Activated CD8-positive, alpha-beta memory T cell treated with anti-CD3 and anti-CD28 coated beads for 1 hour (primary cell): ENCODE data around the gene PILRB.
"Not testable (repeated sequence)": the region's sequence is repeated elsewhere in the genome, so short reads cannot be mapped to it uniquely, and the experiment has no call there.

ENCODE experiments used
- DNase-seq, 2 donors: peaks; one replicate each; pipeline ENCODE4 v3.0.0-alpha.2; 2020; ENCODE audit warnings: low read depth in 1 of 2; ENCODE audit errors: extremely low read depth in 1 of 2

PILRB gene

GRCh38 chr7:100373870-100374598, 16.1 kb downstream of the PILRB start:
- DNase-seq, result not testable (repeated sequence)

GRCh38 chr7:100374601-100375000, 16.7 kb downstream of the PILRB start:
- DNase-seq, result no peak

GRCh38 chr7:100376066-100376465, 18.1 kb downstream of the PILRB start:
- DNase-seq, result no peak

- no peak for DNase-seq
Observed at GRCh38 chr7:100378114-100378755, 20.3 kb downstream of the PILRB start.

DNA sequence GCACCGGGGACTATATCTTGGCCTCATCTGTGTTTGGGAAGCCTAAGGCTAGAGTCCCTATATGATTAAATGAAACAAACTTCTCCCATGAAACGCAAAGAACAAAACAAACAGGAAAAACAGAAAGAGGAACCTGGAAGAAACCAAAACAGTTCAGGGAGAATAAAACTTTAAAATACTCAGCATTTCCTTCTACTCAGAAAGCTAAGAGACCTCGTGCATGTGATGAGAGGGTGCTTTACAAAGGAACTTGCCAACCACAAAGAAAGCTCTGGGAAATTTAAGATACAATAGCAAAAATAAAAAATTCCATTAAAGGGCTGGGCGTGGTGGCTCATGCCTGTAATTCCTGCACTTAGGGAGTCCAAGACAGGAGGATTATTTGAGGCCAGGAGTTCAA, 22.3 kb downstream of the PILRB start:
- DNase-seq, result no peak

- DNase-seq, result not testable (repeated sequence)
Observed at GRCh38 chr7:100381531-100382233, 23.8 kb downstream of the PILRB start.

DNA sequence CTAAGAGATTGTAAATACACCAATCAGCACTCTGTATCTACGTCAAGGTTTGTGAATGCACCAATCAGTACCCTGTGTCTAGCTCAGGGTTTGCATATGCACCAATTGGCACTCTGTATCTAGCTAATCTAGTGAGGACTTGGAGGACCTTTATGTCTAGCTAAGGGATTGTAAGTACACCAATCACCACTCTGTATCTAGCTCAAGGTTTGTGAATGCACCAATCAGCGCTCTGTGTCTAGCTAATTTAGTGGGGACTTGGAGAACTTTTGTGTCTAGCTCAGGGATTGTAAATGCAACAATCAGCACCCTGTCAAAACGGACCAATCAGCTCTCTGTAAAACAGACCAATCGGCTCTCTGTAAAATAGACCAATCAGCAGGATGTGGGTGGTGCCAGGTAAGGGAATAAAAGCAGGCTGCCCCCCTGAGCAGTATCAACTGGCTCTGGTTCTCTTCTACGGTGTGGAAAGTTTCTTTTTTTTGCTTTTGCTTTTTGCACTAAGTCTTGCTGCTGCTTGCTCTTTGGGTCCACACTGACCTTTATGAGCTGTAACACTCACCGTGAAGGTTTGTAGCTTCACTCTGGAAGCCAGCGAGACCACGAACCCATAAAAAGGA, 24.4 kb downstream of the PILRB start:
- DNase-seq, result not testable (repeated sequence)

DNA sequence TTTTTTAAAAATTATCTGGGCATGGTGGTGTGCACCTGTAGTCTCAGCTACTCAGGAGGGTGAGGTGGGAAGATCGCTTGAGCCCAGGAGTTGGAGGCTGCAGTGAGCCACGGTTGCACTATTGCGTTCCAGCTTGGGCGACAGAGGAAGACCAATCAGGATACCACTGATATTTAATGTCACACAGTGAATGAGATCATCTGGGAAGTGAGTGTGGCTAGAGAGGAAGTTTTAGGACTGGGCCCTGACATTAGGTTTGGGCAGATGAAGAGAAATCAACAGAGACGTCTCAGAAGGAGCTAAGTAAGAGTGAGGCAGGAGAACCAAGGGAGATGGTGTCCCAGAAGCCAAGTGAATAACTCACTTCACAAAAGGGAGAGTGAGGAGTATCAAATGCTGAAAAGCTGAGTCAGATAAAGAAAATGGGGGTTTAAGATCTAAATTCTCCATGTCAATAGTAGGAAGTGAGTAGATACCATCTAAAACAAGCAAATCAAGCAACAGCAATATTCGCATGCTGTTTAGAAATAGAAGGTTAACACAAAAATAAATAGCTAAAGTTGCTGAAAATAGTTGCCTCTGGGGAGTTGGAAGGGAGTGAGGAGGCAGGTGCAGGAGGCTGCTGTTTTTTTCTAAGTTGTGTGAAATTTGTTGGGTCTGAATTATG, 26.8 kb downstream of the PILRB start:
- no peak for DNase-seq

DNA sequence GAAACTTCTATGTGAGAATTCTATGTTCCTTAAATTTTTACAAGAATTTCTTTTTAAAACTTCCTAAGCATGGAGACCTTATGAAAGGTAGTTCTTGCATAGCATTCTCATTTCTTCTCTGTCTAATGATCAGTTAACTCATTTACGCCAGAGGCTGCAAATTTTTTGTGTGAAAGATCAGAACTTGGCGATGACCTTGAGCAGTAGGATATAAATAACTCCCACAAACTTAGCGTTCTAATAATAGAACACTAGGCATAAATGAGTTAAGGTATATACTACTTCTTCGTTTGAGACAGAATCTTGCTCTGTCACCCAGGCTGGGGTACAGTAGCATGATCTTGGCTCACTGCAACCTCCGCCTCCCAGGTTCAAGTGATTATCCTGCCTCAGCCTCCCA, 29.0 kb downstream of the PILRB start:
- no peak for DNase-seq

DNA sequence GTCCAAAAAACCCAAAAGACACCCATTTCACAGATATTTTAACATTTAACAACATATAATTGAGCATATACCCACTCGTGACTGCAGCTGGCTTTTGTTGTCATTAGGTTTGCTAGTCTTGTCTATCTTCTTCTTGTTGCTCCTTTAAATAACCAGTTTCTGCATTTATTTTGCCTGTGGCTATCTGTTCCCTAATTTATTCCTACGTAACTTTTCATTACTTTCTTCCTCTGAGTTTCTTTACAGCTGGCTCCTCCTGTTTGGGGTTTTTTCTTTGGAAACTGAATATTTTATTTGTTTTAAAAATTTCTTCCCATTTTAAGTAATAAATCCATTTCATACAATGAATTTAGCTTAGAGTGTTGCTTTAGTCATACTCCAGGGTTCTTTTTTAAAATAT, 29.8 kb downstream of the PILRB start:
- DNase-seq, result no peak

DNA sequence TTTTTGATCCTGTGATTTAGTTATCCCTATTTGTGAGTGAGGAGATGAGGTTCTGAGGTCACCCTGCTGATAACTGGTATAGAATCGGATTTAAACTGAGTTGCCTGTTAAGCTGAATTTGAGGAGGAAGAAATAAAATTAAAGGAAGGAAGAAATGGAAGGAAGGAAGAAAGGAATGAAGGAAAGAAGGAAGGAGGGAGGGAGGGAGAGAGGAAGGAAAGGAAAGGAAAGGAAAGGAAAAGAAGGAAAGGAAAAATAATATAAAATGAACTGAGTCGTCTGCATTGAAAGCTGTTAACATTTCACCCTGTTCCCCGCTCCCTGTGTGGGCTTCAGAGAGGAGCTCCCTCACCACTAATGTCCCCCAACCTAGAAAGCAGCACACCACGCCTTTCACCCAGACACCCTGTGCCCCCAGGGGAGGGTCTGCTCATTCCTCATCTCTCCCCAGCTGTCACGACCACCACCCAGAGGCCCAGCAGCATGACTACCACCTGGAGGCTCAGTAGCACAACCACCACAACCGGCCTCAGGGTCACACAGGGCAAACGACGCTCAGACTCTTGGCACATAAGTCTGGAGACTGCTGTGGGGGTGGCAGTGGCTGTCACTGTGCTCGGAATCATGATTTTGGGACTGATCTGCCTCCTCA, 31.6 kb downstream of the PILRB start:
- DNase-seq, result no peak

GRCh38 chr7:100390286-100391009, 32.5 kb downstream of the PILRB start:
- no peak for DNase-seq

DNA sequence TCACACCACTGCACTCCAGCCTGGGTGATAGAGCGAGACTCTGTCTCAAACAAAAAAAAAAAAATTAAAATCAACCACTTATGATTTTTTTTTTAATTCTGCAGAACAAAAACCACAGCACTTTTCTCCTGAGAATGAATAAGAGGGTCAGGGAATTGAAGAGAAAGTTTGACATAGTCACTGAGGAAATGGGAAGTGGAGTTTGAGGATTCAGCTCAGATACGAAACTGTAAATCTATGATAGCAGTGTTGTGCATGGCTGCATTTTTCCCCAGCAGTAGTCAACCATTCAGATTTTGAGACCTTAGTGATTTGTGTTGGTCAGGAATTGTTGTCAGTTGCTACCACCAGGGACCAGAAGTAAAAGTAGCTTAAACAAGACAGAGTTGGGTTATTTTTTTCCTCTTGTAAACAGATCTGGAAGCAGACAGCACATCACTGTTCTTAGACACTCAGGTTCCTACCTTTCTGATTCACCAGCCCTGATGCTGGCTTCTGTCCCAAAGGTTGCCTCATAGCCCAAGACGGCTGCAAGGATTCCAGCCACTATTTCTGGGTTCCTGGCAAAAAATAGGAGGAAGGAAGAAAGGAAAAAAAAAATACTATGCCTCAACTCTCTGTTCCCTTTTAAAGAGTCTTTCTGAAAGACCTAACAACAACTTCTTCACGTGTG, 35.5 kb downstream of the PILRB start:
- DNase-seq, result no peak

DNA sequence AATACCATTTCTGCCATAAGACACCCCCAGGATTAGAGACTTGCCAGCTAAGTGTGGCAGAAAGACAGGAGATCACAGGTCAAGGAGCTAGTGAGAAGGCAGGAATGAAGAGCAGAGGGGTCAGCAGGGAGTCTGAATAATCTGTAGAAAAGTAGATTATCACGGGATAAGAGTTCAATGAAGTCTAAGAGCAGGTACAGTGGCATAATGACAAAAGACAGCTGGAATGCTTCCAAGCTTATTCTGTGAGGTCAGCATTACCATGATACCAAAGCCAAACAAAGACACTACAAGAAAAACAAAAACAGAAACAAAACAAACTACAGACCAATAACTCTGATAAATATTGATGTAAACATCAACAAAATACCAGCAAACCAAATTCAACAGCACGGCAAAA, 36.2 kb downstream of the PILRB start:
- no peak for DNase-seq

GRCh38 chr7:100396421-100396982, 38.6 kb downstream of the PILRB start:
- DNase-seq, result no peak

DNA sequence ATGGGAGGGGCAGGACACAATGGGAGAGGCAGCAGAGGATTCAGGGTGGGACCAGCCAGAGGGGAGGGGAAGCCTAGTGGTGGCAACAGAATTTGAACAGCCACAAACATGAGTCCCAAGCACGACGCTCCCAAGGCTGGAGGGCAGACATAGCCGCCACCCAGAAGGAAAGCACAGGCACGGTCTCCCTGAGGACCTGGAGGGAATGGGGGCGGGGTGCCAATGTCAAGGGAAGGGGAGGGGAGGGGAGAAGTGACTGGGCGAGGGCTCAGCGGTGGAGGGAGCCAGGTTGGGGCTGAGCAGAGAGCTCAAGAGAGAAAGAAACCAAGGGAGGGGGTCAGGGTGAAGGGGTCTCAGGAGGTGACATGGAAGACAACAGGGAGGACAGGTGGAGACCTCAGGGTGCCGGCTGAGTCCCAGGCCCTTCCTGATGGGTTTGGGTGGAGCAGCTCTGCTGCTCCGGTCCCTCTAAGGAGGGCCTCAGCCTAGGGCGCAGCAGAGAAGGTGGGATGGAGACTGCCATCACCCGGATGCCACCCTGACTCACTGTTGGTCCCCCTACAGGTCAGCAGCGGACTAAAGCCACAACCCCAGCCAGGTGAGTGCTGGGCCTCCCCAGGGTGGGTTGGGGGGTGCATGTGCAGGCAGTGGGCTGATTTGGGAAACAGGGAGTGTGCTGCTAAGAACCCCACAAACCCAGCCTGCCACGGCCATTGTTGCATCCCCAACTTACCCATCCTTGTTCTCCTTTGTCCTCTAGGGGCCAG, 39.6 kb downstream of the PILRB start:
- no peak for DNase-seq

DNA sequence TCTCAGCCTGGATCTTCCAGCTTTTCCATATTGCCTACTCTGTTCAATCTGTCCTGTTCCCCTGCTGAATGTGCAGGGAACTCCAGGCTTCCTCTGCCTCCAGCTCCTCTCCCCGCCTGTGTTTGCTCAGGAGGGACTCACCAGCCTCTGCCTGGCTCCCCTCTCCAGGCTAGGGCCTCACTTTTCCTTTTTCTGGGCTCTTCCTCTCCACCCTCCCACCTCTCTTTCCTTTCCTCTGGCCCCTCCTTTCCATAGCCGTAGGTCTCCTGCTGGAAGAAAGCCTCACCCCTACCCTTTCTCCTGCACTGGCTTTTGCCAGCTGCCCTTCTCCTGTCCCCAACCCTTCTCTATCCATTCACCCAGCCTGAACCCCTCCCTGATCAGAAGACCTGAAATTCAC, 40.3 kb downstream of the PILRB start:
- DNase-seq, result no peak

GRCh38 chr7:100400041-100400440, 42.1 kb downstream of the PILRB start:
- DNase-seq, result no peak
